H9 (cell line): ENCODE data around the gene AEN. TPM values are rescaled to one million over a fixed set of nuclear protein-coding genes. Genes with fewer than 3 reads are reported as not detected.
A peak's percentile ranks its signal among the peaks of the same experiment; 100 is the strongest.

ENCODE experiments used
- DNase-seq: peaks from one replicate; pipeline ENCODE4 v3.0.0-alpha.2; 2017
- H2AFZ ChIP-seq: one replicate; pipeline ENCODE4 v1.6.1; 2013; ENCODE audit warnings: mild to moderate bottlenecking, low read length, control low read depth, moderate library complexity
- H2AK5ac ChIP-seq: 2 replicates; pipeline ENCODE4 v1.6.1; 2013; ENCODE audit warnings: low read length, control low read depth, mixed read lengths; ENCODE audit not compliant: insufficient read length
- H2BK120ac ChIP-seq: one replicate; pipeline ENCODE4 v1.6.1; 2013; ENCODE audit warnings: low read depth, mild to moderate bottlenecking, low read length, control low read depth, inconsistent platforms; ENCODE audit not compliant: poor library complexity, severe bottlenecking
- H2BK12ac ChIP-seq: 2 replicates; pipeline ENCODE4 v1.6.1; 2013; ENCODE audit warnings: low read length, control low read depth, mixed read lengths, low read depth; ENCODE audit not compliant: insufficient read length
- H2BK15ac ChIP-seq: 2 replicates; pipeline ENCODE4 v1.6.1; 2013; ENCODE audit warnings: low read depth, low read length, control low read depth
- H2BK20ac ChIP-seq: one replicate; pipeline ENCODE4 v1.6.1; 2013; ENCODE audit warnings: low read depth, mild to moderate bottlenecking, low read length, control low read depth, inconsistent platforms; ENCODE audit not compliant: poor library complexity, severe bottlenecking
- H2BK5ac ChIP-seq: 2 replicates; pipeline ENCODE4 v1.6.1; 2013; ENCODE audit warnings: low read length, control low read depth, mixed read lengths; ENCODE audit not compliant: insufficient read length
- H3K14ac ChIP-seq: 2 replicates; pipeline ENCODE4 v1.6.1; 2013; ENCODE audit warnings: low read length, control low read depth; ENCODE audit not compliant: insufficient read depth
- H3K18ac ChIP-seq: 2 replicates; pipeline ENCODE4 v1.6.1; 2013; ENCODE audit warnings: low read depth, mild to moderate bottlenecking, mixed read lengths, low read length, control low read depth; ENCODE audit not compliant: insufficient read length
- H3K23ac ChIP-seq: 2 replicates; pipeline ENCODE4 v1.6.1; 2013; ENCODE audit warnings: low read length, control low read depth, mixed read lengths, low read depth; ENCODE audit not compliant: insufficient read length
- H3K23me2 ChIP-seq: 2 replicates; pipeline ENCODE4 v1.6.1; 2013; ENCODE audit warnings: low read depth, mild to moderate bottlenecking, mixed read lengths, low read length, control low read depth; ENCODE audit not compliant: insufficient read length, poor library complexity, severe bottlenecking
- H3K27ac ChIP-seq: 2 replicates; pipeline ENCODE4 v1.5.1; 2013; ENCODE audit warnings: low read length, control low read depth, mixed read lengths, low read depth; ENCODE audit not compliant: insufficient read length
- H3K27me3 ChIP-seq: 2 replicates; pipeline ENCODE4 v1.6.1; 2013; ENCODE audit warnings: low read length, control low read depth, inconsistent platforms; ENCODE audit not compliant: insufficient read depth
- H3K4ac ChIP-seq: 2 replicates; pipeline ENCODE4 v1.6.1; 2013; ENCODE audit warnings: low read depth, mild to moderate bottlenecking, control low read depth, inconsistent platforms, low read length, moderate library complexity
- H3K4me1 ChIP-seq: 2 replicates; pipeline ENCODE4 v1.6.1; 2013; ENCODE audit warnings: low read length, control low read depth, inconsistent platforms; ENCODE audit not compliant: insufficient read depth
- H3K4me2 ChIP-seq: 2 replicates; pipeline ENCODE4 v1.6.1; 2013; ENCODE audit warnings: low read length, control low read depth, mixed read lengths; ENCODE audit not compliant: insufficient read length, insufficient read depth
- H3K56ac ChIP-seq: 2 replicates; pipeline ENCODE4 v1.6.1; 2013; ENCODE audit warnings: low read depth, mild to moderate bottlenecking, mixed read lengths, low read length, control low read depth; ENCODE audit not compliant: insufficient read length
- H3K79me1 ChIP-seq: 2 replicates; pipeline ENCODE4 v1.6.1; 2013; ENCODE audit warnings: low read depth, mild to moderate bottlenecking, moderate library complexity, low read length, control low read depth, inconsistent platforms; ENCODE audit not compliant: insufficient read depth, poor library complexity, severe bottlenecking
- H3K79me2 ChIP-seq: 2 replicates; pipeline ENCODE4 v1.6.1; 2013; ENCODE audit warnings: low read length, control low read depth, inconsistent platforms; ENCODE audit not compliant: insufficient read depth
- H3K9ac ChIP-seq: 2 replicates; pipeline ENCODE4 v1.6.1; 2013; ENCODE audit warnings: low read length, control low read depth, mixed read lengths; ENCODE audit not compliant: insufficient read length; ENCODE audit errors: extremely low read depth
- H3K9me3 ChIP-seq: one replicate; pipeline ENCODE4 v1.6.1; 2013; ENCODE audit warnings: low read depth, low read length, inconsistent platforms; ENCODE audit not compliant: control insufficient read depth
- H3T11ph ChIP-seq: one replicate; pipeline ENCODE4 v1.6.1; 2013; ENCODE audit warnings: mild to moderate bottlenecking, low read length, control low read depth, inconsistent platforms
- H4K20me1 ChIP-seq: one replicate; pipeline ENCODE4 v1.6.1; 2013; ENCODE audit not compliant: control insufficient read depth, insufficient read length, insufficient read depth
- H4K5ac ChIP-seq: 2 replicates; pipeline ENCODE4 v1.6.1; 2013; ENCODE audit warnings: low read depth, mild to moderate bottlenecking, mixed read lengths, low read length, control low read depth; ENCODE audit not compliant: insufficient read length
- H4K8ac ChIP-seq: replicated peaks from 2 replicates; pipeline ENCODE4 v1.6.1; 2013; ENCODE audit warnings: low read length, control low read depth, mixed read lengths, low read depth; ENCODE audit not compliant: insufficient read length
- H4K91ac ChIP-seq: 2 replicates; pipeline ENCODE4 v1.6.1; 2013; ENCODE audit warnings: low read depth, mild to moderate bottlenecking, moderate library complexity, mixed read lengths, low read length, control low read depth; ENCODE audit not compliant: insufficient read length
- H3K27ac Mint-ChIP-seq, 3 experiments: 2 replicates in 2 of 3; 3 replicates in 1 of 3; pipeline ENCODE4 v1.8.0; 2020 to 2021; ENCODE audit warnings: mixed read lengths in 3 of 3, mild to moderate bottlenecking in 1 of 3, moderate library complexity in 1 of 3
- H3K27me3 Mint-ChIP-seq: 2 replicates; pipeline ENCODE4 v1.8.0; 2021; ENCODE audit warnings: low read depth, mild to moderate bottlenecking, moderate library complexity, mixed read lengths
- H3K36me3 Mint-ChIP-seq, 3 experiments: 2 replicates in 2 of 3; 3 replicates in 1 of 3; pipeline ENCODE4 v1.8.0; 2020 to 2021; ENCODE audit warnings: low read depth in 3 of 3, mixed read lengths in 3 of 3; ENCODE audit not compliant: insufficient read depth in 1 of 3
- H3K4me1 Mint-ChIP-seq, 2 experiments: 2 replicates each; pipeline ENCODE4 v1.8.0; 2020; ENCODE audit warnings: mixed read lengths in 2 of 2
- H3K4me3 Mint-ChIP-seq, 2 experiments: 2 replicates in 1 of 2; 3 replicates in 1 of 2; pipeline ENCODE4 v1.8.0; 2020 to 2021; ENCODE audit warnings: mild to moderate bottlenecking in 2 of 2, mixed read lengths in 2 of 2, moderate library complexity in 1 of 2
- H3K9me3 Mint-ChIP-seq, 2 experiments: 2 replicates in 1 of 2; 3 replicates in 1 of 2; pipeline ENCODE4 v1.8.0; 2020; ENCODE audit warnings: mild to moderate bottlenecking in 2 of 2, mixed read lengths in 2 of 2, moderate library complexity in 1 of 2
- CTCF ChIP-seq: fragments of 200-600 bp; sonication (generic); conservative IDR thresholded peaks from 3 replicates; pipeline ENCODE4 v1.8.0; 2021; ENCODE audit warnings: antibody characterized with exemption, mild to moderate bottlenecking
- total RNA-seq: library from RNA; stranded (reverse); gene quantifications from 2 replicates; pipeline ENCODE4 v1.2.1, GENCODE V29; 2021

AEN gene
- total RNA-seq, 1 experiment from 2014 or later: 132 TPM

- no peak overlapping the region for H3K9ac ChIP-seq
- H2AK5ac ChIP-seq: no peak overlapping the region
- H3K9me3 ChIP-seq: no peaks in the 10 kb centered on the region
- peaks cover 24% of the 10 kb centered on the region for H3K79me2 ChIP-seq
- no peak overlapping the region for H2BK20ac ChIP-seq
- peaks cover 12% of the 10 kb centered on the region; the same call in 1 of the 2 replicates for H3K4me1 ChIP-seq
- peaks cover 13% of the 10 kb centered on the region for H3K23me2 ChIP-seq
- peaks cover 0 to 22% (median 20%) of the 10 kb centered on the region in 3 experiments; a peak in 6 of 7 replicates for H3K36me3 Mint-ChIP-seq
- DNase-seq: peak; percentile 8
- H2BK120ac ChIP-seq: no peak overlapping the region
- no peaks in the 10 kb centered on the region; the same call in 1 of the 2 replicates for H3K27me3 ChIP-seq
- no peak overlapping the region for H2BK5ac ChIP-seq
- H3T11ph ChIP-seq: no peak overlapping the region
- no peak overlapping the region for H4K8ac ChIP-seq
- no peak overlapping the region for H4K91ac ChIP-seq
- H3K4ac ChIP-seq: no peak overlapping the region
- no peak for TF ChIP-seq CTCF
- no peak overlapping the region for H2AFZ ChIP-seq
- no peak overlapping the region for H3K18ac ChIP-seq
- H4K5ac ChIP-seq: no peak overlapping the region
- H3K27ac ChIP-seq: no peak overlapping the region
- no peak overlapping the region for H2BK12ac ChIP-seq
- H3K4me1 Mint-ChIP-seq: peaks cover 53 to 70% of the 10 kb centered on the region in 2 experiments
- no peak overlapping the region for H3K27ac Mint-ChIP-seq
- peaks cover 5% of the 10 kb centered on the region for H4K20me1 ChIP-seq
- H3K56ac ChIP-seq: no peak overlapping the region
- H2BK15ac ChIP-seq: no peak overlapping the region
- H3K27me3 Mint-ChIP-seq: peaks cover 10% of the 10 kb centered on the region
- no peak overlapping the region for H3K4me3 Mint-ChIP-seq
- H3K4me2 ChIP-seq: no peak overlapping the region
- H3K23ac ChIP-seq: no peak overlapping the region
- H3K14ac ChIP-seq: no peak overlapping the region
- no peaks in the 10 kb centered on the region for H3K79me1 ChIP-seq
- H3K9me3 Mint-ChIP-seq: no peaks in the 10 kb centered on the region; a peak in 1 of 5 replicates
Observed at GRCh38 chr15:88618686-88619085, 2.5 kb upstream of the AEN start.
